ENCODE results near the gene FTSJ3.
"Not testable (repeated sequence)": the region's sequence is repeated elsewhere in the genome, so short reads cannot be mapped to it uniquely, and the experiment has no call there.

Gene FTSJ3

GRCh38 chr17:63830278-63830677 lies 2.8 kb upstream of the FTSJ3 start:
- DNase-seq (ENCODE audit: low read depth in 2 of 2) = no peak

- DNase-seq (ENCODE audit: low read depth in 2 of 2) = no peak
Observed at GRCh38 chr17:63828936-63829335, 1.5 kb upstream of the FTSJ3 start.

GRCh38 chr17:63827801-63828221 lies 348 bp upstream of the FTSJ3 start:
- no peak for DNase-seq (ENCODE audit: low read depth in 2 of 2)

- no peak for DNase-seq (ENCODE audit: low read depth in 2 of 2)
Observed at GRCh38 chr17:63826468-63827001, 928 bp downstream of the FTSJ3 start.

- DNase-seq (ENCODE audit: low read depth in 2 of 2) = no peak
Observed at GRCh38 chr17:63824362-63824761, 3.1 kb downstream of the FTSJ3 start.

- no peak for DNase-seq (ENCODE audit: low read depth in 2 of 2)
Observed at GRCh38 chr17:63823659-63824331, 3.7 kb downstream of the FTSJ3 start.

- no peak for DNase-seq (ENCODE audit: low read depth in 2 of 2)
Observed at GRCh38 chr17:63822537-63822936, 4.9 kb downstream of the FTSJ3 start.

- no peak for DNase-seq (ENCODE audit: low read depth in 2 of 2)
Observed at GRCh38 chr17:63821804-63822203, 5.7 kb downstream of the FTSJ3 start.

GRCh38 chr17:63820963-63821561 lies 6.4 kb downstream of the FTSJ3 start:
- DNase-seq (ENCODE audit: low read depth in 2 of 2) = no peak

- no peak for DNase-seq (ENCODE audit: low read depth in 2 of 2)
Observed at GRCh38 chr17:63819585-63820537, 7.6 kb downstream of the FTSJ3 start.

GRCh38 chr17:63819131-63819530 lies 8.3 kb downstream of the FTSJ3 start:
- no peak for DNase-seq (ENCODE audit: low read depth in 2 of 2)

GRCh38 chr17:63817736-63818385 lies 9.6 kb downstream of the FTSJ3 start:
- DNase-seq (ENCODE audit: low read depth in 2 of 2) = no peak

GRCh38 chr17:63816669-63817068 lies 10.8 kb downstream of the FTSJ3 start:
- no peak for DNase-seq (ENCODE audit: low read depth in 2 of 2)

- no peak for DNase-seq (ENCODE audit: low read depth in 2 of 2)
Observed at GRCh38 chr17:63816123-63816522, 11.3 kb downstream of the FTSJ3 start.

- DNase-seq (ENCODE audit: low read depth in 2 of 2) = no peak
Observed at GRCh38 chr17:63809970-63810369, 17.5 kb downstream of the FTSJ3 start.

GRCh38 chr17:63805591-63805990 lies 21.9 kb downstream of the FTSJ3 start:
- no peak for DNase-seq (ENCODE audit: low read depth in 2 of 2)

- DNase-seq (ENCODE audit: low read depth in 2 of 2) = no peak
Observed at GRCh38 chr17:63804328-63804727, 23.1 kb downstream of the FTSJ3 start.

- DNase-seq (ENCODE audit: low read depth in 2 of 2) = no peak
Observed at GRCh38 chr17:63800783-63801182, 26.7 kb downstream of the FTSJ3 start.

GRCh38 chr17:63798572-63799106 lies 28.8 kb downstream of the FTSJ3 start:
- no peak for DNase-seq (ENCODE audit: low read depth in 2 of 2)

- DNase-seq (ENCODE audit: low read depth in 2 of 2) = not testable (repeated sequence)
Observed at GRCh38 chr17:63796375-63796774, 31.1 kb downstream of the FTSJ3 start.

- no peak for DNase-seq (ENCODE audit: low read depth in 2 of 2)
Observed at GRCh38 chr17:63792055-63792729, 35.3 kb downstream of the FTSJ3 start.
